EH (cell line): Measurements from ENCODE around the gene ACACA.
A peak's percentile ranks its signal among the peaks of the same experiment; 100 is the strongest.
"Not testable (repeated sequence)": the region's sequence is repeated elsewhere in the genome, so short reads cannot be mapped to it uniquely, and the experiment has no call there.

ENCODE experiments used
- DNase-seq: peaks from one replicate; pipeline ENCODE4 v3.0.0-alpha.2; 2015; ENCODE audit warnings: low read depth

The ACACA gene

GRCh38 chr17:37177254-37177870 is 229.3 kb downstream of the ACACA start:
- no peak for DNase-seq

- DNase-seq = peak; percentile 33
Observed at GRCh38 chr17:37176723-37177122, 229.9 kb downstream of the ACACA start.

GRCh38 chr17:37174205-37174604 is 232.4 kb downstream of the ACACA start:
- DNase-seq = peak; percentile 38

GRCh38 chr17:37170881-37171425 is 235.7 kb downstream of the ACACA start:
- no peak for DNase-seq

- no peak for DNase-seq
Observed at GRCh38 chr17:37168731-37169353, 237.8 kb downstream of the ACACA start.

- no peak for DNase-seq
Observed at GRCh38 chr17:37167756-37168155, 238.9 kb downstream of the ACACA start.

GRCh38 chr17:37164057-37164456 is 242.6 kb downstream of the ACACA start:
- DNase-seq = no peak

GRCh38 chr17:37162800-37163199 is 243.8 kb downstream of the ACACA start:
- no peak for DNase-seq

- peak; percentile 78 for DNase-seq
Observed at GRCh38 chr17:37160944-37161343, 245.7 kb downstream of the ACACA start.

- DNase-seq = no peak
Observed at GRCh38 chr17:37158290-37158689, 248.3 kb downstream of the ACACA start.

- no peak for DNase-seq
Observed at GRCh38 chr17:37148156-37148555, 258.5 kb downstream of the ACACA start.

- peak; percentile 2 for DNase-seq
Observed at GRCh38 chr17:37147301-37147812, 259.3 kb downstream of the ACACA start.

- no peak for DNase-seq
Observed at GRCh38 chr17:37146086-37147064, 260.3 kb downstream of the ACACA start.

GRCh38 chr17:37144075-37144701 is 262.4 kb downstream of the ACACA start:
- no peak for DNase-seq

GRCh38 chr17:37143558-37143957 is 263.1 kb downstream of the ACACA start:
- not testable (repeated sequence) for DNase-seq

- DNase-seq = no peak
Observed at GRCh38 chr17:37142294-37142896, 264.2 kb downstream of the ACACA start.

- DNase-seq = no peak
Observed at GRCh38 chr17:37138571-37139120, 268.0 kb downstream of the ACACA start.

- DNase-seq = no peak
Observed at GRCh38 chr17:37137906-37138514, 268.6 kb downstream of the ACACA start.

- DNase-seq = no peak
Observed at GRCh38 chr17:37137070-37137610, 269.5 kb downstream of the ACACA start.

GRCh38 chr17:37135576-37135975 is 271.1 kb downstream of the ACACA start:
- DNase-seq = no peak
